D341Med (cell line): ENCODE measurements around the gene MGLL.
A peak's percentile ranks its signal among the peaks of the same experiment; 100 is the strongest.

Experiments used
- DNase-seq: peaks from one replicate; pipeline ENCODE4 v3.0.0; 2012; ENCODE audit warnings: low spot score

Gene MGLL

GRCh38 chr3:127722091-127722784 lies 100.1 kb downstream of the MGLL start:
- DNase-seq: no peak

GRCh38 chr3:127720985-127721935 lies 101.1 kb downstream of the MGLL start:
- no peak for DNase-seq

GRCh38 chr3:127720161-127720823 lies 102.0 kb downstream of the MGLL start:
- no peak for DNase-seq

DNA sequence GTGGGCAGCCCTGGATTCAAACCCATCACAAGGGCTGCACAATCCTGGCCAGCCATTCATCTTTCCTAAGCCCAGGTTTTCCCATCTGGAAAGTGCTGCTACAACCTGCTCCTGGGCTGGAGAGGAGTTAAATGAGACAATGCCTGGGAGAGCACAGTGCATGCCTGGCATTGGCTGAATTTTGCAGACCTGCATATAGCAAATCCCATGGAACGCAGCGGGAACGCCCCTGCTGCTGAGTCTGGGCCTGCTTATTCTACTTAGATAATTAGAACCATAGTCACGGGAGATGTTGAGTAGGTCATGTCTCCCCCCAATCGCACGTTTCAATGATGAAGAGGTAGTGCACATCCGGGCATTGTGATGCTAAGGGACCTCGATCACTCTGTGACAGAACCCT lies 102.9 kb downstream of the MGLL start:
- DNase-seq: no peak

DNA sequence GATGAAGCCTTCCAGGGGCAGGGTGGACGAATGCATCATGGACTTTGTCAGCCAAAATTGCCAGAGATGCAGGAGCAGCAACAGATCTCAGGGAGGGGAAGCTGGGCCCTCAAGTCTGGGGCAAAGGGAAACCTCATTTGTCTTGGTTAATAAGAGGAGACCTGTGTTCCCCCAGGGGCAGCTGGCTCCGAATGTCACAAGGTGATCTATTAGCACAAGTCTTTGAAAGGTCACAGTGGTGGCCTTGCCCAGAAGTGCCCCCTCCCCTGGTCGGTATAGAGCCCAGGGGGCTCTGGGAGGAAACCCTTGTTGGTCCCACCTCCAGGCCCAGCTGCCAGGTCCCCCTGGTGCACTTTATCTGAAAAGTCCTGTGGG lies 103.4 kb downstream of the MGLL start:
- no peak for DNase-seq

GRCh38 chr3:127718245-127718915 lies 103.9 kb downstream of the MGLL start:
- DNase-seq: no peak

DNA sequence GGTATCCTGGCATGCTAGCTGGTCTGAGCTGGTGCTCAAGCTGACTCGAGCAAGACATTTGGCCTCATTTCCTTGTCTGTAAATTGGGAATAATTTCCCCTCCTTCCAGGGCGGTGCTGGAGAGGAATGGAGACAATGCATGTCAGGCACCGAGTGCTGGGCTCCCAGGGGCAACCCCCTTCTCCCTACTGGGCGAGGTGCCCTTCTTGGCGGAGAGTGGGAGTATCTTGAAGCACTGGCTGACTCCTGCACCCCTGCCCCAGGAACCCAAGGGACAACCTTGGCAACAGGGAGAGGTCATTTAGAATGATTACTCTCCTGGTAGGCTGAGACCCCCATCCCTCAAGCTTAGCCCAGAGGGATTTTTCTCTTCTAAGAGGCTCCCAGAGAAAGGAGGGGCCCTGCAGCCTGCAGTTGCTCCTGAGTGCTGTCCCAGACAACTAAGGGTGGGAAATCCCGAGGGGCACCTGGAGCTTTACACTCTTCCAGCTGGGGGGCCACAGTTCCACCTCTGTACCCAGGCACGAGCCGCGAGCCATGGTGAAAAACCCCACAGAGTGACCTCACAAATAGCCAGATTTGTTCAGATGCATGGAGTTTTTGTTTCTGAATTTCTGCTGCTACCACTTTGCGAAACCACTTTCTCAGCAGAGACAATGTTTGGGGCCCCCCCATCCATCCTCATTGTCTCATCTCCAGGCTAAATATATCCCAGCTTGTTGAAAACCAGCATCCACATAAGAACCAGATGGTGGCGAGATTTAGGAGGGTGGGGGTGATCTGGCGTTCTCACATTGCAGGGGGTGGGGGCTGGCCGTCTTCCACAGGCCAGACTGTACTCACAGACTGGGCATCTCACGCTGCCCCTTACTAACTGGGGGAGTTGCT lies 104.7 kb downstream of the MGLL start:
- peak; percentile 47 for DNase-seq

DNA sequence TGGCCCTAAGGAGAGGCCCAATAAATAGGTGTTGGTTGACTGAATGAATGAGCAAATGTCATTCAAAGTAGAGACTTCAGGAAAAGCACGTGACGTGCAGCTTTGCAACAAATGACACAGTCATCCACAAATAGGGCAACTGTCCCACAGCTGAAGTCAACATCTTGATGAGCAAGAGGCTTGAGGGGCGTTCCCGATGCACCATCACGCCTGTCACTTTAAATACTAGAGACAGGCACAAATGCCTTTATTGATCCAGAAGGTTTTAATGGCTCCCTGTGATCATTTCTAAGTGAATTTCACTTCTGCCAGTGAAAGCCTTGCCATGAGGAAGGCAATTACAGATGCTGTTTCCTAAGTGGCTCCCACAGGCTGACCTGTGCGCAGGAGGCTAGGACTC lies 105.9 kb downstream of the MGLL start:
- no peak for DNase-seq

- DNase-seq: no peak
These were observed 106.8 kb downstream of the MGLL start for GRCh38 chr3:127715532-127715931.

- no peak for DNase-seq
These were observed 107.4 kb downstream of the MGLL start for GRCh38 chr3:127714866-127715265.

DNA sequence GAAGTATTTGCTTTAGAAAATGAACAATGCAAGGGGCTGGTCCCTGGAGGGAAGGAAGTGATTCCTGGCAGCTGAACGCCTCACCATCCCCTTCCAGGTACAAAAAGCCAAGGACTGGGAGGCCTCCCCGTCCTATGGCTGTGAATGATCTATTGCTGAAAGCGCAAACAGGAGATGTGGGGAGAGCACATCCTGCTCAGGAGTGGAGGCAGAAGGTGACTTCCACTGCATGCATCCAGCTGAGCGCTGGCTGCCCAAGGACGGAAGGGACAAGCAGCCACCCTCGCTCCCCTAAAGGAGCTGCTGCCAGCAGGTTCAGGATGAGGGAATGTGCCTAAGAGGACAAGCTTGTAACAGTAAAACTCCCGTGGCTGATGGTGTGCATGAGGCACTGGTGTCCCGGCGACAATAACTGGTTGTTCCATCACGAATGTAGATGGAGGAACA lies 108.2 kb downstream of the MGLL start:
- DNase-seq: no peak

GRCh38 chr3:127712881-127713771 lies 109.2 kb downstream of the MGLL start:
- no peak for DNase-seq

DNA sequence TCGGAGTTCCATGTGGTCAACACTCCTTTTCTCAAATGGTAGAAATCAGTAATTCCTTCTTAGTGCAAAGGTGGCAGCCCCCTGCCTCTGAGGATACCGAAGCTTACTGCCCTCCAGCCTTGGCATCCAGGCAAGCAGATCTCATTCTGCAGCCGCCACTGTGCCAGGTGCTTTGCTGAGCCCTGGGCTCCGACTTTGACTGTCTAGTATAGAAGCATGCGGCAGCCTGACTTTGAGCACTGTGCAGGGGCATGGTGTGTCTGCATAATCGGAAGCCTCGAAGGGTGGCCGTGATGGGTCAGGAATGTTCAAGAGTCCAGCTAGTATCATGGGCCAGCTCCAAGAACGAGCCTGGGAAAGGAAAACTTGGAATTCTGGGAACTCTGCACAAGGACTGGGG lies 109.9 kb downstream of the MGLL start:
- no peak for DNase-seq

GRCh38 chr3:127711896-127712295 lies 110.4 kb downstream of the MGLL start:
- no peak for DNase-seq

GRCh38 chr3:127711021-127711695 lies 111.2 kb downstream of the MGLL start:
- DNase-seq: no peak

DNA sequence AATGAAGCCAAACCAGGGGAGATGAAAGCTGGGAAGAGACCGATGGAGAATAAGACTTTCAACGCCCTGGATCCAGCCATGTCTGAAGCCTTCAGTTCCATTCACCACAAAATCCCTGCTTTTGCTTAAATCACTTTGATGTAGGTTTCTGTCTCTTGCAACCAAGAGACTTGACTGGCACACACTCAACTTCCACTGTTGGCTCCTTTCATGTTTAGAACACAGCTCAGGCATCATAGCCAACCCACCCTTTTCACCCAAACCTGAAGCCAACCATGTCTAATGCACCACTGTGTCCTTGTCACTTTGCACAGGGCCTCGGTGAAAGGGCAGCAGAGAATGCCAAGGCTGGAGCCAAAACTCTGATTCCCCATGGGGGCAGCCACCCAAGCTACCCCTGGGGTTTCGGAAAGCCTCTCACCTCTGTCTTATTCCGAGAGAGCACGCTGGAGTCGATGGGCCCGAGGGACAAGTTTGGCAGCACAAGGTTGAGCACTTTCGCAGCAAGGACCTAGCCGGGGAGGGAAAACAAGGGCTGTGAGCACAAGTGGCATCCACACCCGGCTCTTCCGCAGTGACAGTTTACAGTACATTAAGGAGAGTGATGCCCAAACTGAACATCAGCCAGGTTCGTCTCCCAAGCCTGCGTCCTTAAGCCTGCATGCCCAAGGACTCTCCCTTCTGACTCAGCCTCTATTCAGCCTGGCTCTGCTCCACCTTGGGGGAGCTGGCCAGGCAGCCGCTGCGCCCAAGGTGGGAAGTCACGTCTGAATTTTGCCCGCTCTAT lies 112.0 kb downstream of the MGLL start:
- DNase-seq: no peak

GRCh38 chr3:127709320-127710060 lies 112.8 kb downstream of the MGLL start:
- DNase-seq: no peak

- no peak for DNase-seq
These were observed 113.5 kb downstream of the MGLL start for GRCh38 chr3:127708837-127709236.
